Left ventricle myocardium inferior (tissue), 1 donor: ENCODE data around the gene ZNF709. TPM values are rescaled to one million over a fixed set of nuclear protein-coding genes. Genes with fewer than 3 reads are reported as not detected.

ENCODE experiments used
- DNase-seq: peaks from one replicate; pipeline ENCODE4 v3.0.0-alpha.2; 2020
- H3K27ac ChIP-seq: fragments of 200-600 bp; replicated peaks from 2 replicates; pipeline ENCODE4 v1.8.0; 2021
- H3K27me3 ChIP-seq: fragments of 200-600 bp; 2 replicates; pipeline ENCODE4 v1.8.0; 2021; ENCODE audit warnings: low read depth
- H3K36me3 ChIP-seq: fragments of 200-600 bp; 2 replicates; pipeline ENCODE4 v1.8.0; 2021
- H3K4me1 ChIP-seq: fragments of 200-600 bp; 2 replicates; pipeline ENCODE4 v1.8.0; 2021
- H3K4me3 ChIP-seq: fragments of 200-600 bp; 2 replicates; pipeline ENCODE4 v1.8.0; 2021; ENCODE audit warnings: mild to moderate bottlenecking, moderate library complexity
- H3K9me3 ChIP-seq: fragments of 200-600 bp; replicated peaks from 2 replicates; pipeline ENCODE4 v1.8.0; 2021
- intact Hi-C: fragments of 100-400 bp; cut with micrococcal nuclease; formaldehyde crosslinking; loops from one replicate; pipeline ENCODE4 v1.11.0; 2022
- long read RNA-seq: library from polyadenylated mRNA; unstranded; transcript quantifications from one replicate; pipeline ENCODE4 v2.0.0, GENCODE V29; 2021
- total RNA-seq: library from RNA; stranded (reverse); fragmentation: NEBNext Ultra II Directional; extraction: Animal tissue kit (Norgen Biotek cat#: 25700); gene quantifications from one replicate; pipeline ENCODE4 v1.2.1, GENCODE V29; 2021
- TF ChIP-seq, protein P1 (sequence below): fragments of 200-600 bp; IDR thresholded peaks from 2 replicates; pipeline ENCODE4 v1.8.0; 2021; ENCODE audit warnings: antibody characterized with exemption, mild to moderate bottlenecking, borderline replicate concordance
- donor health status: DM: no; HTN: yes; CAD: no; lungs with severe emphysema.

The ZNF709 gene
- 1.1 TPM for total RNA-seq
- long read RNA-seq, full-length matches to known transcripts = 3 of 4 reads
- long read RNA-seq, partial matches to known transcripts = 0 of 4 reads
- long read RNA-seq, other reads (novel, unspliced or antisense) = 1 of 4 reads

DNA sequence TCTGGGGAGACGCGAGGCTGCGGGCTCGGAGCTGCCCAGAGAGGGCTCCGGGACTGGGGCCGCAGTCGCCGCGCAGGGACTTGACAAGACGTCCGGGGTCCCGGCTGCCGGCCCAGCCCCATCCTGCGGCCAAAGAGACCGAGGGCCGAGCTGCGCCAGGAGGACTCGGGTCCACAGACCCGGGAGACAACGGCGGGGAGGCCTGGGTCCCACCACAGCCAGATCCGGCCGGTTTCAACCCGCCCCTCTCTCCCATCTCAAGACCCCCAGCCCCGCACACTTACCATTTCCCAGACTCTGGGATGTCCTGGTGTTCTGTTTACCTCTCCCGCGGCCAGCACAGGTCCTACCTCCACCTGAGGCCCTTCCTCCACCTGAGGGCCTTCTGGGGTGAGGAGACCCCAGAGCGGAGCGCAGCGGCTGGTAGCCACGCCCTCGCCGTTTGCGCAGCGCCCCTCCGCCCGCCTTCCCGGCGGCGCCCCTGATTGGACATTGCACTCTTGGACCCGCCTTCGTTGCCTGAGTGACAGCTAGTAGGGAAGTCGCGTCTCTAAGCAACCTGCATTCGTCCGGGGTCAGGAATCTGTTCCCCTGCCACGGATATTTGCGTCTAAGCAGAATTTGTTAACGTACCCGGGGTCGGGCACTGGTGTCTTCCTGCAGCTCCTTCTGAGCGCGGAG is at the start of gene ZNF709:
Gene ZNF709 (minus strand): TSS at position 446 of the 681 bp plus-strand sequence. CDS start 159 bp downstream, at position 287.
- no peaks in the 10 kb centered on the region for H3K36me3 ChIP-seq
- no peaks in the 10 kb centered on the region for H3K27me3 ChIP-seq
- TF ChIP-seq, protein P1, sequence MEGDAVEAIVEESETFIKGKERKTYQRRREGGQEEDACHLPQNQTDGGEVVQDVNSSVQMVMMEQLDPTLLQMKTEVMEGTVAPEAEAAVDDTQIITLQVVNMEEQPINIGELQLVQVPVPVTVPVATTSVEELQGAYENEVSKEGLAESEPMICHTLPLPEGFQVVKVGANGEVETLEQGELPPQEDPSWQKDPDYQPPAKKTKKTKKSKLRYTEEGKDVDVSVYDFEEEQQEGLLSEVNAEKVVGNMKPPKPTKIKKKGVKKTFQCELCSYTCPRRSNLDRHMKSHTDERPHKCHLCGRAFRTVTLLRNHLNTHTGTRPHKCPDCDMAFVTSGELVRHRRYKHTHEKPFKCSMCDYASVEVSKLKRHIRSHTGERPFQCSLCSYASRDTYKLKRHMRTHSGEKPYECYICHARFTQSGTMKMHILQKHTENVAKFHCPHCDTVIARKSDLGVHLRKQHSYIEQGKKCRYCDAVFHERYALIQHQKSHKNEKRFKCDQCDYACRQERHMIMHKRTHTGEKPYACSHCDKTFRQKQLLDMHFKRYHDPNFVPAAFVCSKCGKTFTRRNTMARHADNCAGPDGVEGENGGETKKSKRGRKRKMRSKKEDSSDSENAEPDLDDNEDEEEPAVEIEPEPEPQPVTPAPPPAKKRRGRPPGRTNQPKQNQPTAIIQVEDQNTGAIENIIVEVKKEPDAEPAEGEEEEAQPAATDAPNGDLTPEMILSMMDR = no peak
- DNase-seq = peak; percentile 91
- H3K4me3 ChIP-seq = peak within 1 kb of the TSS; percentile 84
- no peaks in the 10 kb centered on the region for H3K9me3 ChIP-seq
- H3K4me1 ChIP-seq = peaks cover 26% of the 10 kb centered on the region
- peak within 1 kb of the TSS; percentile 78 for H3K27ac ChIP-seq
- intact Hi-C loops = no loop called here

DNA sequence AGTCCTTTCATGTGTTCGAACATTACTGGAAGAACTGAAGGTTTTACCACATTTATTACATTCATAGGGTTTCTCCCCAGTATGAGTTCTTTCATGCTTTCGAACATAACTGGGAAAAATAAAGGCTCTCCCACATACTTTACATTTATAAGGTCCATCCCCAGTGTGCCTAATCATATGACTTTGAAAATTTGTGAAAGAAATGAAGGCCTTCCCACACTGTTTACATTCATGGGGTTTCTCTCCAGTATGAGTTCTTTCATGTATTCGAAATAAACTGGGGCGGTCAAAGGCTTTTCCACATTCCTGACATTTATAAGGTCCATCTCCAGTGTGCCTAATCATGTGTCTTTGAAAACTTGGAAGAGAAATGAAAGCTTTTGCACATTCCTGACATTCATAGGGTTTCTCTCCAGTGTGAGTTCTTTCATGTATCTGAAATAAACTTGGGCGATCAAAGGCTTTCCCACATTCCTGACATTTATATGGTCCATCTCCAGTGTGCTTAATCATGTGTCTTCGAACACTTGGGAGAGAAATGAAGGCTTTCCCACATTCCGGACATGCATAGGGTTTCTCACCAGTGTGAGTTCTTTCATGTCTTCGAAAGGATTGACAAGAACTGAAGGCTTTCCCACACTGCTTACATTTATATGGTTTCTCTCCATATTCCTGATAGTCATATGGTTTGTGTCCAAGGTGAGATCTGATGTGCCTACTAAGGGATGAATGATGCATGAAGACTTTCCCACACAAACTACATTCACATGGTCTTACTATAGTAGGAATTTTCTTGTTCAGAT is 42.6 kb upstream of the ZNF709 start:
- Histone ChIP-seq H3K4me3 (no peak overlapping the region), H3K27me3 (no peaks in the 10 kb centered on the region), H3K36me3 (peaks cover 98% of the 10 kb centered on the region), H3K27ac (no peak overlapping the region), H3K9me3 (peaks cover 99% of the 10 kb centered on the region), H3K4me1 (no peaks in the 10 kb centered on the region)
- intact Hi-C loops = no loop called here
- TF ChIP-seq, protein P1 = no peak
- DNase-seq = no peak

- no peaks in the 10 kb centered on the region for H3K4me1 ChIP-seq
- intact Hi-C loops = no loop called here
- peaks cover 96% of the 10 kb centered on the region for H3K36me3 ChIP-seq
- TF ChIP-seq, protein P1 = no peak
- H3K27ac ChIP-seq = no peak overlapping the region
- peaks cover 100% of the 10 kb centered on the region for H3K9me3 ChIP-seq
- no peak overlapping the region for H3K4me3 ChIP-seq
- H3K27me3 ChIP-seq = no peaks in the 10 kb centered on the region
- DNase-seq = no peak
Measured at GRCh38 chr19:12526542-12526941, 41.9 kb upstream of the ZNF709 start.

- intact Hi-C loops = no loop called here
- Histone ChIP-seq H3K36me3 (peaks cover 74% of the 10 kb centered on the region), H3K27ac (no peak overlapping the region), H3K27me3 (no peaks in the 10 kb centered on the region), H3K9me3 (peaks cover 100% of the 10 kb centered on the region), H3K4me1 (no peaks in the 10 kb centered on the region), H3K4me3 (no peak overlapping the region)
- TF ChIP-seq, protein P1 = no peak
- no peak for DNase-seq
Measured at GRCh38 chr19:12521996-12522395, 37.4 kb upstream of the ZNF709 start.

DNA sequence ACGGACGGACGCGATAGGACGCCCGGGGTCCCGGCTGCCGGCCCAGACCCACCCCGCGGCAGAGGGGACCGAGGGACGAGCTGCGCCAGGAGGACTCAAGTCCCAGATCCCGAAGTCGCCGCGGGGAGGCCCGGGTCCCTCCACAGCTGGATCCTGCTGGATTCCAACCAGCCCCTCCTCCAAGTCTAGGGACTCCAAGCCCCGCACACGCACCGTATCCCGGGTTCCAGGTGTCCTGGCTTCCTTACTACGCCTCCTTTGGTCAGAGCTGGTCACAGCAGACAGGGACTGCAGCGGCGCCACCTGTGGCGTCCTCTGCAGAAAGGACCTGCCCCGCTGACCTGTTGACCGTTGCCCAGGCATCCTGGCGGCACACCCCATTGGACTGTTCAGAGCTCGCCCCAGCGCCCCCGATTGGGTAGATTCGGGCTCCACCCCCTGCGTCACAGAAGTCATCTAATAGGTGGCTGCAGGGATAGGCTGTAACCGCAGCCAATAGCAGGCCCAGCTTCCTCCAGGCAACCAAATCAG is 29.0 kb upstream of the ZNF709 start:
- H3K4me1 ChIP-seq = peaks cover 8% of the 10 kb centered on the region
- intact Hi-C loops = no loop called here
- peaks cover 18% of the 10 kb centered on the region for H3K36me3 ChIP-seq
- no peaks in the 10 kb centered on the region for H3K27me3 ChIP-seq
- peak overlapping the region; percentile 54 for H3K4me3 ChIP-seq
- peak; percentile 17 for DNase-seq
- TF ChIP-seq, protein P1 = peak; percentile 22
- no peak overlapping the region for H3K27ac ChIP-seq
- peaks cover 33% of the 10 kb centered on the region for H3K9me3 ChIP-seq
